HG03378 (cell line): ENCODE results near the gene ODAD2.

Experiments used
- ATAC-seq: cut with Tn5 transposase; IDR thresholded peaks from one replicate; pipeline ENCODE4 v1.9.1; 2021; ENCODE audit warnings: mild to moderate bottlenecking, moderate library complexity; ENCODE audit not compliant: unreplicated experiment

ODAD2 gene

DNA sequence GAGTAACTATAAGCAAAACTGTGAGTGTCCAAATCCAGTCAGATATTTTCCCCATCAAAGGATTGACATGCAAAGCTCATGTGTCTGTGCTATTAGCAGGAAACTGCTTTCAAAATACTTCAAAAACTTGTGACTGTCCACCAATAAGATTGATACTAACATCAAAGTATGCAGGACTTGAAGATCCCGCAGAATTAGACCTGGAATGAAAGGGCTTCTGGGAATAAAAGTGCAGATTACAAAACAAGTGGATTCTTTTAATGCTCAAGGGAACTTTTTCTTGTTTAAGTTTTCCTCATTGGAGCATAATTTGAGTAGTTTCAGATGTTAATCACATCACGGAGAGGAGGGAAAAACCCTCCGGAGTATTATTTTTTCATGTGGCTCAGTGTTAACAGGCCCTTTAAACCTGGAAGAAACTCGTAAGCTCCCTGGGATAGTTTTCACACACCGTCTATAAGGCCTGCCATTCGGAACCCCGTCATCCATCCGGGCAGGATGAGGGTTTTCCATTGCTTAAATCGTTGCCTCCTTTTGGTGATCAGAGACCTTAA, 219.3 kb downstream of the ODAD2 start:
- no peak for ATAC-seq

DNA sequence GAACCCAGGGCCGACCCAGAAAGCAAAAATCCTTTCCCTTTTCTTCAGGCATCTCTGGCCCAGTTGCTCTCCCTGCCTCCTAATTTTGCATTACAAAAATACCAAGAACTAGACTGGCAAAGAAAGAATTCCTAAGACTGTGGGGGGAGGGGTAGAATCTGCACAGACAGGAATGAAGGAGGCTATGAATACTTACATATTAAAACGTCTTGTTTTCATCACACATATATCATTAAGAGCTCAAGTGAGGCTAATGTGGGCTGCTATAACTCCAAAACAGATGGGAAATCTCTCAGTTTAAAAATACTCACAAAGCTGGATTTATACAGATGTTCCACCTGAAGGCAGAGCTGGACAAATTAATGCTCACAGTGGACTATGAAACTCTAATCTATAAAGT, 224.0 kb downstream of the ODAD2 start:
- no peak for ATAC-seq

DNA sequence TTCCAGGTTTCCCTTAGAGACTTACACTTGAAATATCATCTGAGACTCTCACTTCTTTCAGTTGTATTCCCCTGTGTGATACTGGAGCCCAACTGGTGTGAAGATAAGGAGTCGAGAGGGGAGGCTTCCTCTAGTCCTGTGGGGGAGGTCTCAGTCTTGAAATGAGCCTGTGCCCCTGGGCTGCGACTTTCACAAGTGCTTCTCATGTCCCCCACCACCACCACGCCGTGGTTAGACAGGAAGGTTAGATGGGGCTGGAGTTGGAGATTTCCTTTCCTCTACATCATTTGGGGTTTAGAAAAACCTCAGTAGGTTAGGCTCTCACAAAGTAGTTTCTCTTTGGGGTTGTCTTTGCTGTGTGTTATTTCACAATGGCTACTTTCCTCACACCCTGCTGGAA, 227.6 kb downstream of the ODAD2 start:
- no peak for ATAC-seq

DNA sequence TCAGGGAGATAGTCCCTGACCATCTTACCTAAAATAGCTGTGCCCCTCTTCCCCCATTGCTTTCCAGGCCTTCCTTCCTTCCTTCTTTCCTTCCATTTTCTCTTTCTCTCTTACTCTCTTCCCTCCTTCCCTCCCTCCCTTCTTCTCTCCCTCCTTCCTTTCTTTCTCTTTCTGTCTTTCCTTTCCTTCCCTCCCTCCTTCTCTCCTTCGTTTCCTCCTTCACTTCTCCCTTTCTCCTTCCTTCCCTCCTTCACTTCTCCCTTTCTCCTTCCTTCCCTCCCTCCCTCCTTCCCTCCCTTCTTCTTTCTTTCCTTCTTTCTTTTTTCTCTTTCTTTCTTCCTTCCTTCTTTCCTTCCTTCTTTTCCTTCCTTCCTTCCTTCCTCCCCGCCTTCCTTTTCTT, 228.7 kb downstream of the ODAD2 start:
- no peak for ATAC-seq
